SJSA1 (cell line): ENCODE data around the gene CADM1. TPM values are rescaled to one million over a fixed set of nuclear protein-coding genes. Genes with fewer than 3 reads are reported as not detected.

ENCODE experiments used
- DNase-seq, 2 experiments: peaks; one replicate each; pipeline ENCODE4 v3.0.0-alpha.2; 2015 to 2020; ENCODE audit warnings: low spot score in 2 of 2, low read depth in 1 of 2
- H3K27ac ChIP-seq: fragments of 250-450 bp; sonication (Bioruptor Pico); 2 replicates; pipeline ENCODE4 v1.5.1; 2020; ENCODE audit warnings: mild to moderate bottlenecking, moderate library complexity
- H3K27me3 ChIP-seq: fragments of 250-450 bp; sonication (Bioruptor Pico); replicated peaks from 2 replicates; pipeline ENCODE4 v1.5.1; 2020; ENCODE audit warnings: mild to moderate bottlenecking, moderate library complexity
- H3K36me3 ChIP-seq: fragments of 250-450 bp; sonication (Bioruptor Pico); 2 replicates; pipeline ENCODE4 v1.5.1; 2020; ENCODE audit warnings: mild to moderate bottlenecking
- H3K4me1 ChIP-seq: fragments of 250-450 bp; sonication (Bioruptor Pico); replicated peaks from 2 replicates; pipeline ENCODE4 v1.6.1; 2021; ENCODE audit warnings: mild to moderate bottlenecking
- H3K4me3 ChIP-seq: fragments of 250-450 bp; sonication (Bioruptor Pico); 2 replicates; pipeline ENCODE4 v1.5.1; 2020; ENCODE audit warnings: mild to moderate bottlenecking
- H3K9me3 ChIP-seq: fragments of 250-450 bp; sonication (Bioruptor Pico); replicated peaks from 2 replicates; pipeline ENCODE4 v1.5.1; 2020; ENCODE audit warnings: mild to moderate bottlenecking
- total RNA-seq: library from RNA; depleted of rRNA; stranded (reverse); fragments of >200 nt; shearing (Covaris generic); gene quantifications from 2 replicates; pipeline ENCODE4 v1.2.3, GENCODE V29; 2014

Gene CADM1
- total RNA-seq, 1 experiment from 2014 or later, result 3.2 TPM

GRCh38 chr11:115207916-115208315, 296.3 kb downstream of the CADM1 start:
- H3K27me3 ChIP-seq, result no peaks in the 10 kb centered on the region
- H3K27ac ChIP-seq, result no peak overlapping the region
- H3K36me3 ChIP-seq, result no peaks in the 10 kb centered on the region
- no peak overlapping the region for H3K4me3 ChIP-seq
- H3K4me1 ChIP-seq, result no peaks in the 10 kb centered on the region
- DNase-seq, result no peak
- no peaks in the 10 kb centered on the region for H3K9me3 ChIP-seq

DNA sequence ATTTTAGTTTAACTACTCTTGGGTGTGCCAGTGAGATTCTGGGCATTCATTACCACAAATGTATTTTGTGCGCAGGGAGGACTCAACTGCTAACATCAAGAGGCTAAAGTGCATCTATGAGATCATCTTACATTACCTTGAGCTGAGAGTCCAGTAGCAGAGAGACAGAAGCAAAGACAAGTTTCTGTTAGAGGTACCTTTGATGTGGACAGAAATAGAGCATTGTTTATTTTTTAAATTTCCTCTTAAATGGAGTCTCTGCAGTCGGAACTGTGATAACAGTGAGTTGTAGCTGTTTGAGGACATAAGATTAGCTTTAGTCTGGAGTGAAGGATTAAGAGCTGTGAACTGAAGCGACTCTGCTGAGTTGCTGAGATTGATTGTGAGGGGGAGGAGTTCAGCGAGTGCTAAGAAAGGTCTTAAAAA, 297.0 kb downstream of the CADM1 start:
- Histone ChIP-seq H3K4me1 (no peaks in the 10 kb centered on the region), H3K27ac (no peak overlapping the region), H3K4me3 (no peak overlapping the region), H3K36me3 (no peaks in the 10 kb centered on the region), H3K9me3 (no peaks in the 10 kb centered on the region), H3K27me3 (no peaks in the 10 kb centered on the region)
- DNase-seq, result no peak

- Histone ChIP-seq H3K27me3 (no peaks in the 10 kb centered on the region), H3K9me3 (no peaks in the 10 kb centered on the region), H3K4me1 (peaks cover 1% of the 10 kb centered on the region; the same call in 1 of the 2 replicates)
Measured at GRCh38 chr11:115206365-115207022, 297.7 kb downstream of the CADM1 start.

DNA sequence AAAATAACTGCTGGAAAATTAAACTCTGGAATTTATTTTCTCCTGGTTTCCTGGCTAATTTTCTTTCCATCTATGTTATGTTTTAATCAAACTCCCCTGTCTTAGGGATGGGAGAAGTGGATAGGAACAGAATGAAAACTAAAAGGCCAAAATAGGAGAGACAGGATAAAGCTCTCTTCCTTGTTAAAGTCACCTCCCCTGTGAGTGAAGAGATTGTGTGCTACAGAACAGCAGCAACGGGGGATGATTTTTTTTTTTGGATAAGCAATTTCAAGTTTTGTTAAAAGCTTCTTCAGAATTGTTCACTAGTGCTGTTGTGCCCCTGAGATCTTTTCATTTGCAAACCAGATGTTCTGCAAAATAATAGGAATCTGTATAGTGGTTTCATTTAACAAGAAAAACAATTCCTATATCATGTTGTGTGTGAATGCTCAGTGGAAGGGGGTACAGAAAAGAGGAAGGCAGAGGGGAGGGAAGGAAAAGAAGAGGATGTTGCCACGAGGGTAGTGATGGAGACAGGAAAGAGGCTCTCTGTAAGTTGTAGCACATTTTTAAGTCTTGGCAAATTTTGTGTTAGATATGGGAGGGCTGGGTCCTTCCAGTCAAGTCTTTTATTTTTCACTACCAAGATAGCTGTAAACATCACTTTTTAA, 301.2 kb downstream of the CADM1 start:
- Histone ChIP-seq H3K36me3 (no peaks in the 10 kb centered on the region), H3K9me3 (no peaks in the 10 kb centered on the region), H3K4me3 (no peak overlapping the region), H3K27ac (no peak overlapping the region), H3K27me3 (no peaks in the 10 kb centered on the region), H3K4me1 (peaks cover 14% of the 10 kb centered on the region)
- no peak for DNase-seq

More at GRCh38 chr11:115206365-115207022, 297.7 kb downstream of the CADM1 start:
- no peak overlapping the region for H3K27ac ChIP-seq
- no peak for DNase-seq
- H3K4me3 ChIP-seq, result no peak overlapping the region
- no peaks in the 10 kb centered on the region for H3K36me3 ChIP-seq

DNA sequence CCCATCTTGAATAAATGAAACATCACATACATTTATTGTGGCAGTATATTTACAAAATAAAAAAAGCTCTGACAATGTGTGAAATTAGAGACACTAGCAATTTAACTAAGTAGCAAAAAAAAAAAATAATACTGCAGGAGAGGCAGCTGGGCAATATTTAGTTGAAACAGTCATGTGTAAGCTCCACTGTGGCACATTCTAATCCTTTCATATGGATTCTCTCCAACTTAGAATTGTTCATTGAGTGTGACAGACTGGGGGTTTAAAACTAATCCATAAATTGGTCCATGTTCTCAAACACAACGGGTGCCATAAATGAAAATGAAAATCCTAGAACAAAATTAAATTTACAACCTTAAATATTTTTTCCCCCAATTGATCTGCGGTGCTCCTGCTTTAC, 302.1 kb downstream of the CADM1 start:
- peaks cover 14% of the 10 kb centered on the region for H3K4me1 ChIP-seq
- DNase-seq, result no peak
- H3K4me3 ChIP-seq, result no peak overlapping the region
- H3K36me3 ChIP-seq, result no peaks in the 10 kb centered on the region
- H3K27me3 ChIP-seq, result no peaks in the 10 kb centered on the region
- no peak overlapping the region for H3K27ac ChIP-seq
- no peaks in the 10 kb centered on the region for H3K9me3 ChIP-seq

DNA sequence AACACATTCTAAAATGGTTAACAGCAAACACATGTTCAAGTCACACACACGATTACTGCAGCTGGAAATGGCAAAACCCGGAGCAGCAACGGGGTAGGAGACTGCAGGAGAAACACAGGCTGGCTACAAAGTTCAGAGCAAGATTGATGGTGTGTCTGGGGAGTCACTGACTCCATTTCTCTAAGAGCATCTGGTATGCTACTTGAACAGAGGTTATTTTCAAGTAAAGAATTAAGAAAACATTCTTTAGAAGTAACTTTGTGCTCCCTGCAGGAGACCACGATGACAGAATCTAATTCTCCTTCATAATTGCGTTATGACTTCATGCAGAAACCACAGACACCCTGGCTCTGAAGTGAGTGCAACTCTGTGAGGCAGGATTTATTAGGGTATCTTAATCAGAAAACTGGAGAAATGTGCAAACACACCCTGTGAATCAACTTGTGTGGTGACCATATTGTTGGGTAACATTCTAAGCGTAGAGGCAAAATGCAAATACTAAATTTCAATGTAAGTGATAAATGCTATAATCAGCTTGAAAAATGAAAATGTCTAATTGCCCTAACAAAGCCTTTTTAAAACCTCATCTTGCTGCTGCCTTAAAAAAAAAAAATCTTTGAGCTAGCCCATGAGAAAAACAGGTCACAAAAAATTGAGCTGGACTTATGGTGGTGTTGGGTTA, 303.0 kb downstream of the CADM1 start:
- peak in 1 of 2 experiments; percentile 22 for DNase-seq
- no peak overlapping the region for H3K4me3 ChIP-seq
- H3K27ac ChIP-seq, result no peak overlapping the region
- no peaks in the 10 kb centered on the region for H3K36me3 ChIP-seq
- H3K4me1 ChIP-seq, result peaks cover 14% of the 10 kb centered on the region
- no peaks in the 10 kb centered on the region for H3K9me3 ChIP-seq
- H3K27me3 ChIP-seq, result no peaks in the 10 kb centered on the region

DNA sequence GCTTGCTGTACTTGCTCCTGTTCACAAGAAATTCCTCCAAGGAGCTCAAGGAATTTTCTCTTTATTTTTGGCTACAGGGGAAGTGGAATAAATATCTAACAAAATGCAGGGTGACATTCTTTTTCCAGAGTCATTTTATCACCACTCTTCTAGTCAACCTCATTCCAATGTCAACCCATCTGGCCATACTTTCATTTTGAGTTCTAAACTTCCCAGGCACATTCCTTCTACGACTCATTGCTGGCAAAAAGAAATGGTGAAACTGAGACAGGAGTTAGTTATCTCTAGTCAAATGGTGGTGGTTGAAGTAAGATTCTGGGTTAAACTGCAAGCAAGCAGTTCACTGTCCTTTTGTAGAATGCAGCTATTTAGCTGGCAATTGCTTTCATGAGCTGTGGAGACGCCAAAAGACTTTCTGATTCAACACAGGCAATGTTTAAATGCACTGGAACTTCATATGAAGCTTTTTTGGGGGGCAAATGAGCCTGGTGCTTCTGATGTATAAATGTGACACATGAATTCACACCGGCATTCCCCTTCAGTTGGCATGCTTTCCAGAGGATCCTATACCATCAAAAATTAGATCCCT, 304.6 kb downstream of the CADM1 start:
- no peak for DNase-seq
- Histone ChIP-seq H3K4me1 (peaks cover 14% of the 10 kb centered on the region), H3K27me3 (no peaks in the 10 kb centered on the region), H3K9me3 (no peaks in the 10 kb centered on the region), H3K4me3 (no peak overlapping the region), H3K27ac (no peak overlapping the region), H3K36me3 (no peaks in the 10 kb centered on the region)

DNA sequence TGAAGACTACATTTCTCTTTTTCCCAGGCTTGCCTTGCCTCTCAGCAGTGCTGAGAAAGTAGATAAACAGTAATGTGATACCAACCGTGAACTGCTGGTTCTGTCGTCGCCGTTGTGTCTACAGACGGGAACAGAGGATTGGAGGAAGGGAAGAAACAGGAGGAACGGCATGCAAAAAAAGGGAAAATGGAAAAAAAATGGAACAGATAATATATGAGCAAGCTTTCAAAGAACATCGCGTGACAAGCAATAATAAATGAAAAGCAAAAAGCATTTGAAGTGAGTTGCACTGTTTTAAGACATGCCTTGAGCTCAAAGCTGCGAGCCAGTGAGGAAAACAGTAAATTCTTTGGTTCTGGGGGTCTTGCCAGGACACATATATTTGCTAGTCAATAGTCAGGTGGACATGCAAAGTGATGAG, 305.9 kb downstream of the CADM1 start:
- Histone ChIP-seq H3K27ac (no peak overlapping the region), H3K4me1 (peaks cover 14% of the 10 kb centered on the region), H3K4me3 (no peak overlapping the region), H3K27me3 (no peaks in the 10 kb centered on the region), H3K9me3 (no peaks in the 10 kb centered on the region), H3K36me3 (no peaks in the 10 kb centered on the region)
- DNase-seq, result no peak

GRCh38 chr11:115197433-115197832, 306.8 kb downstream of the CADM1 start:
- Histone ChIP-seq H3K36me3 (no peaks in the 10 kb centered on the region), H3K4me3 (no peak overlapping the region), H3K27me3 (no peaks in the 10 kb centered on the region), H3K4me1 (peaks cover 14% of the 10 kb centered on the region), H3K9me3 (no peaks in the 10 kb centered on the region), H3K27ac (no peak overlapping the region)
- no peak for DNase-seq

DNA sequence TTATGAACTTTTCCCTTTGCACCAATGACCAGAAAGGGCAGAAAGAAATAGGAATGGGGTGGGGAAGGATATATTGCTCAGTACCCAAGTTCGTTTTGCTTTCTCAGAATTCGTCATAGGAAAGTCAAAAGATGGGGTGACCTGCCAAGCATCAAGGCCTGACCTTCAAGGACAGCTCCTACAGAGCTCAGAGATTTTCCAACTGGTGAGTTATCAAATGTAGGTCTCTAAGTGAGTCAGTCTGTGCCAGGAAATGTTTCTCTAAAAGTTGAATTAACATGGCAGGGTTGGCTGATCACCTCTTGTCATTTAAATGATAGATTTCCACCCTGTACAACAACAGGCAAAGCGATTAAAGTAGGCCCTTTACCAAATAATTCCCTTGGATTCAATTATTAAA, 307.2 kb downstream of the CADM1 start:
- no peak overlapping the region for H3K27ac ChIP-seq
- H3K4me3 ChIP-seq, result no peak overlapping the region
- no peaks in the 10 kb centered on the region for H3K27me3 ChIP-seq
- peaks cover 14% of the 10 kb centered on the region for H3K4me1 ChIP-seq
- DNase-seq, result no peak
- H3K36me3 ChIP-seq, result no peaks in the 10 kb centered on the region
- H3K9me3 ChIP-seq, result no peaks in the 10 kb centered on the region

DNA sequence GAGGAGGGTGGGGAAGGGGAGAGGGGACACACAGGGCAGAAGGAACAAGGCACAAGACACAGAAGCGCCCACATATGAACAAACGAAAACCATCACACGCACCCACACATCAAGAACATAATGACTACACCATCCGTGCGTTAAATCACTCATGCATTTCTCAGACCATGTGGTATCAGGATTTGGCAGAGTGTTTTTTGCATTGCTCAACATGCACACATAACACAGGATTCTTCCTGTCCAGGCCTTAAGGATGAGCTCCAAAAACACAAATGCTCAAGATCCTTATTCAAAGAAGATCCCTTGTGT, 309.5 kb downstream of the CADM1 start:
- Histone ChIP-seq H3K4me3 (no peak overlapping the region), H3K4me1 (peaks cover 2% of the 10 kb centered on the region; the same call in 1 of the 2 replicates), H3K9me3 (no peaks in the 10 kb centered on the region), H3K27ac (no peak overlapping the region), H3K27me3 (no peaks in the 10 kb centered on the region), H3K36me3 (no peaks in the 10 kb centered on the region)
- no peak for DNase-seq

- Histone ChIP-seq H3K9me3 (no peaks in the 10 kb centered on the region), H3K27ac (no peak overlapping the region), H3K4me1 (no peaks in the 10 kb centered on the region), H3K36me3 (no peaks in the 10 kb centered on the region), H3K27me3 (no peaks in the 10 kb centered on the region), H3K4me3 (no peak overlapping the region)
- no peak for DNase-seq
Measured at GRCh38 chr11:115193914-115194801, 310.1 kb downstream of the CADM1 start.

- no peaks in the 10 kb centered on the region for H3K4me1 ChIP-seq
- H3K4me3 ChIP-seq, result no peak overlapping the region
- DNase-seq, result no peak
- H3K9me3 ChIP-seq, result no peaks in the 10 kb centered on the region
- no peaks in the 10 kb centered on the region for H3K27me3 ChIP-seq
- no peak overlapping the region for H3K27ac ChIP-seq
- no peaks in the 10 kb centered on the region for H3K36me3 ChIP-seq
Measured at GRCh38 chr11:115191761-115192160, 312.5 kb downstream of the CADM1 start.
